Subcutaneous adipose tissue (tissue), 4 donors: Measurements from ENCODE around the gene MYPOP. TPM values are rescaled to one million over a fixed set of nuclear protein-coding genes. Genes with fewer than 3 reads are reported as not detected.

ENCODE experiments used
- total RNA-seq, 4 donors: library from RNA; depleted of rRNA; stranded (reverse); fragments of >200 nt; gene quantifications; one replicate each; pipeline ENCODE4 v1.1.0, GENCODE V29; 2016
- TF ChIP-seq, protein P1 (sequence below): fragments of 450-650 bp; IDR thresholded peaks from one replicate; pipeline ENCODE4 v1.5.1; 2016; ENCODE audit warnings: low read depth, mild to moderate bottlenecking, control low read depth, antibody characterized with exemption, moderate library complexity

MYPOP gene
- total RNA-seq, 4 donors from 2014 or later: 1.7 to 3.3 (median 2.5) TPM

DNA sequence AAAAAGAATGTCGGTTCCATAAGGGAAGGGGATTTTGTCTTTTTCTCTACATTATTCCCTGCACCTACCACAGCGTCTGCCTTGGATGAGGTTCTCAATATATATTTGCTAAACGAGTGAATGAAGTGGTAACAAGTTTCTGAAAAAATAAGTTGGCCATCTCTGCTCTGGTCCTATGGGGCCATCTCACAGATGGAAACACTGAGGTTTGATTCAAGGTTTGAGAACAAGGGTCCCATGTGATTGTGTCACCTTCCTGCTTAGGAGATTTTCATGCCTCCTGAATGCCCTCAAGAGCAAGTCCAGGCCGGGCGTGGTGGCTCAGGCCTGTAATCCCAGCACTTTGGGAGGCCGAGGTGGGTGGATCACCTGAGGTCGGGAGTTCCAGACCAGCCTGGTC, 3.2 kb downstream of the MYPOP start:
- TF ChIP-seq, protein P1, sequence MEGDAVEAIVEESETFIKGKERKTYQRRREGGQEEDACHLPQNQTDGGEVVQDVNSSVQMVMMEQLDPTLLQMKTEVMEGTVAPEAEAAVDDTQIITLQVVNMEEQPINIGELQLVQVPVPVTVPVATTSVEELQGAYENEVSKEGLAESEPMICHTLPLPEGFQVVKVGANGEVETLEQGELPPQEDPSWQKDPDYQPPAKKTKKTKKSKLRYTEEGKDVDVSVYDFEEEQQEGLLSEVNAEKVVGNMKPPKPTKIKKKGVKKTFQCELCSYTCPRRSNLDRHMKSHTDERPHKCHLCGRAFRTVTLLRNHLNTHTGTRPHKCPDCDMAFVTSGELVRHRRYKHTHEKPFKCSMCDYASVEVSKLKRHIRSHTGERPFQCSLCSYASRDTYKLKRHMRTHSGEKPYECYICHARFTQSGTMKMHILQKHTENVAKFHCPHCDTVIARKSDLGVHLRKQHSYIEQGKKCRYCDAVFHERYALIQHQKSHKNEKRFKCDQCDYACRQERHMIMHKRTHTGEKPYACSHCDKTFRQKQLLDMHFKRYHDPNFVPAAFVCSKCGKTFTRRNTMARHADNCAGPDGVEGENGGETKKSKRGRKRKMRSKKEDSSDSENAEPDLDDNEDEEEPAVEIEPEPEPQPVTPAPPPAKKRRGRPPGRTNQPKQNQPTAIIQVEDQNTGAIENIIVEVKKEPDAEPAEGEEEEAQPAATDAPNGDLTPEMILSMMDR: no peak

DNA sequence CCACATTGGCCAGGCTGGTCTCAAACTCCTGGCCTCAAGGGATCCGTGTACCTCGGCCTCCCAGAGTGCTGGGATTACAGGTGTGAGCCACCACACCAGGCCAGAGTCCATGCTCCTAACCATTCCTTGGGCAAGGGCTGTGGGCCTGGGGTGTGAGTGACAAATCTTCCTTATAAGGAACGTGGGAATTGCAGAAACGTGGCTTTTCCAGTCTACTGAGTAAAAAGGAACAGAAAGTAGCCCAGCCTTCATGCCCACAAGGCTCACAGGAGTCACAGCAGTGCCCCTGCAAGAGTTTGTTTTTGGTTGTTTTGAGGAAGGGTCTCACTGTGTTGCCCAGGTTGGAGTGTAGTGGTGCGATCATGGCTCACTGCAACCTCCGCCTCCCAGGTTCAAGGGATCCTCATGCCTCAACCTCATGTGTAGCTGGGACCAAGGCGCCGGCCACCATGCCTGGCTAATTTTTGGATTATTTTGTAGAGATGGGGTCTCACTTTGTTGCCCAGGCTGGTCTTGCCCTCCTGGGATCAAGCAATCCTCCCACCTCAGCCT, 5.1 kb downstream of the MYPOP start:
- TF ChIP-seq, protein P1: no peak

GRCh38 chr19:45895519-45895972, 6.9 kb downstream of the MYPOP start:
- TF ChIP-seq, protein P1: no peak

GRCh38 chr19:45890877-45891276, 11.5 kb downstream of the MYPOP start:
- TF ChIP-seq, protein P1: no peak

- TF ChIP-seq, protein P1: no peak
These were observed 13.1 kb downstream of the MYPOP start for GRCh38 chr19:45889210-45889885.

DNA sequence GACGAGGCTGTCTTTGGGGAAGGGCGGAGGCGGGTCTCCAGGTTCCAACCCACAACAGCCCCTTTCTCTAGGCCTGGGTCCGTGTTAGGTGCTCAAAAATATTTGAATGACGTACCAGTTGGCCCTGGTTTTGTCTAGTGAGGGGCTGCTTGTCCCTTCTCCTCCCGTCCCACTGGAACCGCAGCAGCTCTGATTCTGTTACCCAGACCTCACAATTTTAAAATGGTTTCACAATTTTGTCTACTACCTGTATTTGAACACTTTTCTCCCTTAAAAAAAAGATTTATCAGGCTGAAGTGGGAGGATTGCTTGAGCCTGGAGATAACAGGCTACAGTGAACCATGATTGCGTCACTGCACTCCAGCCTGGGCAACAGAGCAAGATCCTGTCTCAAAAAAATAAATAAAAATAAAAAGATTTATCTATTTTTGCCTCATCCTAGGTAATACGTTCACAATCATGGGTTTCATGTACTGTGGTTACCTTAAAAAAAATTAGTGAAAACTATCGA, 15.2 kb downstream of the MYPOP start:
- TF ChIP-seq, protein P1: no peak

DNA sequence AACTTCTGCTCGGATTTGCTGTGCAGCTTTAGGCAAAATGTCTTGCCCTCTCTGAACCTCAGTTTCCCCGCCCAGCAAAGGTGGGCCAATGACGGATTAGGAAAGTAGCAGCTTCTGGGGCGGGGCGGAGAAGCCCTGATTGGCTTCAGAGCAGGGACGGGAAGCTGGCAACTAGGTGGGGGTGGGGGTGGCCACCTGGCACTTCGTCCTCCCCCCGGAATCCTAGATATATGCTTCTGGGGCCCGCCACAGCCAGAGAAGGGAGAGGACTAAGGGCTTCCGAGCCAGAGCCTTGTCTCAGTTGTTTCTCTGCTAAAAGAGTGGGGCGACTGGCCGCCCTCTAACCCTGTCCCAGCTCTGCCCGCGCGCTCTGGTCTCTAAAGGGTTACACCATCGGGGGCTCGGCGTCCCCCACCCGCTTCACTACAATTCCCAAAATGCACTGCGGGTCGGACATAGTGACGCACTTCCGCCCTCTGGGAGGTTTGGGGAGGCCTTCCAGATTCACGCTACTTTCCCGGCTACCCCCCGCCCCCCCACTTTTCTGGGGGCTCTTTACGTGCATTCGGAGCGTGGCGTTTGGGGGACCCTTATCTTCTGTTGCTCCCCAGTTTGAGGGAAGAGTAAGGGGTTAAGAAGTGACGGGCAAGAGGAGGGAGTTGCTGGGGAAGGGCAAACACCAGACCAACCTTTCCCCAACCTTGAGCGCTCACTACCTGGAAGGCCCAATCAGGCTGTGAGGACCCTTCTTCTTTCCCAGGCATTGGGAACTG, 15.8 kb downstream of the MYPOP start:
- TF ChIP-seq, protein P1: no peak
